PC-3 (cell line): ENCODE measurements around the gene LCE1E. TPM values are rescaled to one million over a fixed set of nuclear protein-coding genes. Genes with fewer than 3 reads are reported as not detected.

Experiments used
- ATAC-seq: fragments of 200-7000 bp; cut with Tn5 transposase; 2 replicates; pipeline ENCODE4 v1.9.1; 2020; ENCODE audit warnings: mild to moderate bottlenecking, moderate library complexity
- BruUV-seq: library from RNA; stranded (reverse); fragments of 400-500 nt; replicated peaks from 2 replicates; lab custom pipeline; 2021; lab: Mats Ljungman, UMichigan
- CTCF ChIA-PET: fragments of 300-600 bp; sonication (Branson Sonifier 250); formaldehyde crosslinking; loops from one replicate; lab custom pipeline; 2022; ENCODE audit warnings: antibody characterized with exemption; lab: Charles Lee
- POLR2A ChIA-PET: fragments of 300-600 bp; sonication (Branson Sonifier 250); formaldehyde crosslinking; loops from one replicate; lab custom pipeline; 2022; ENCODE audit warnings: antibody characterized with exemption; ENCODE audit not compliant: unreplicated experiment; lab: Charles Lee
- DNase-seq: peaks from one replicate; pipeline ENCODE4 v3.0.0-alpha.2; 2015
- H2AFZ ChIP-seq: fragments of 300-600 bp; sonication (generic); 2 replicates; pipeline ENCODE4 v1.6.0; 2016; ENCODE audit warnings: antibody characterized with exemption, low read length
- H3F3A ChIP-seq: fragments of 300-600 bp; sonication (generic); one replicate; pipeline ENCODE4 v1.6.0; 2017; ENCODE audit warnings: antibody characterized with exemption, low read length, control low read depth, mild to moderate bottlenecking; ENCODE audit not compliant: unreplicated experiment
- H3K27ac ChIP-seq: fragments of 300-600 bp; sonication (generic); 2 replicates; pipeline ENCODE4 v1.5.1; 2016; ENCODE audit warnings: mild to moderate bottlenecking, low read length
- H3K27me3 ChIP-seq: fragments of 300-600 bp; sonication (generic); 2 replicates; pipeline ENCODE4 v1.6.1; 2016; ENCODE audit warnings: low read length, mixed read lengths
- H3K36me3 ChIP-seq: fragments of 300-600 bp; sonication (generic); 2 replicates; pipeline ENCODE4 v1.6.1; 2016; ENCODE audit warnings: low read depth, mixed run types, low read length, mixed read lengths
- H3K4me1 ChIP-seq: fragments of 300-600 bp; sonication (generic); 2 replicates; pipeline ENCODE4 v1.5.1; 2016; ENCODE audit warnings: low read length; ENCODE audit not compliant: insufficient read depth
- H3K4me2 ChIP-seq: fragments of 300-600 bp; sonication (generic); 2 replicates; pipeline ENCODE4 v1.6.0; 2016; ENCODE audit warnings: low read length
- H3K4me3 ChIP-seq: fragments of 300-600 bp; sonication (generic); 2 replicates; pipeline ENCODE4 v1.5.1; 2016; ENCODE audit warnings: mild to moderate bottlenecking, low read length, mixed read lengths
- H3K79me2 ChIP-seq: fragments of 300-600 bp; sonication (generic); 2 replicates; pipeline ENCODE4 v1.6.1; 2017; ENCODE audit warnings: low read length, mixed read lengths
- H3K9ac ChIP-seq: fragments of 300-600 bp; sonication (generic); 2 replicates; pipeline ENCODE4 v1.6.0; 2016; ENCODE audit warnings: mild to moderate bottlenecking, low read length
- H3K9me2 ChIP-seq: fragments of 300-600 bp; sonication (generic); replicated peaks from 2 replicates; pipeline ENCODE4 v1.6.1; 2016; ENCODE audit warnings: mixed run types, low read length, mixed read lengths
- H3K9me3 ChIP-seq: fragments of 300-600 bp; sonication (generic); 2 replicates; pipeline ENCODE4 v1.6.1; 2016; ENCODE audit warnings: low read length, mixed read lengths
- H4K20me1 ChIP-seq: fragments of 300-600 bp; sonication (generic); 2 replicates; pipeline ENCODE4 v1.6.1; 2016; ENCODE audit warnings: low read length, mixed read lengths
- EZH2 ChIP-seq: fragments of 300-600 bp; sonication (generic); IDR thresholded peaks from one replicate; pipeline ENCODE4 v1.6.1; 2017; ENCODE audit warnings: antibody characterized with exemption, mild to moderate bottlenecking, low read length; ENCODE audit not compliant: unreplicated experiment
- EZH2phosphoT487 ChIP-seq: fragments of 300-600 bp; sonication (generic); IDR thresholded peaks from 2 replicates; pipeline ENCODE4 v1.6.1; 2018; ENCODE audit warnings: mild to moderate bottlenecking, antibody characterized with exemption, low read length, borderline replicate concordance
- intact Hi-C: fragments of 100-400 bp; cut with micrococcal nuclease; formaldehyde crosslinking; loops from 2 replicates; pipeline ENCODE4 v1.9.0; 2023
- total RNA-seq: library from RNA; depleted of rRNA; stranded (reverse); fragments of >200 nt; gene quantifications from 2 replicates; pipeline ENCODE4 v1.2.3, GENCODE V29; 2014
- TF ChIP-seq, protein P1 (sequence below): fragments of 300-600 bp; sonication (generic); conservative IDR thresholded peaks from 2 replicates; pipeline ENCODE4 v1.5.1; 2017; ENCODE audit warnings: antibody characterized with exemption, low read depth, mild to moderate bottlenecking, low read length

The LCE1E gene
- total RNA-seq, 1 experiment from 2014 or later, result not detected

DNA sequence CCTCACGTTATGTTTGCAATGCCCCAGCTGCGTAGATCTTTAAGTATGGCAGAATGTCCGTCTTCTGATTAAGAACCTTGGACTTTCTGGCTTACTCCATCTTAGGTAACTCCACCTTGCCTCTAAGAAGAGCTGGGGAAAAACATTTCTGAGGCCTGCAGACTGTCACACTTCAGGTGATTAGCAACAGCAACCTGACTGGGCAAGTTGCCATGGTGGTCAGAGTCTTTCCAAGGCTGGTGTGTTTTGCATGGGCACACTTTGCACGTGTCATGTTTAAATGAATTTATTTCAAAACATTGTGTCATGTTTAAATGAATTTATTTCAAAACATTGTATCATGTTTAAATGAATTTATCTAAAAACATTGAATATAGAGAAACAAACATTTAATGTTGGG is 27.4 kb upstream of the LCE1E start:
- Histone ChIP-seq H3K9me3 (no peaks in the 10 kb centered on the region), H3K9ac (no peak overlapping the region), H4K20me1 (no peaks in the 10 kb centered on the region), H3F3A (no peaks in the 10 kb centered on the region), H3K4me3 (no peak overlapping the region), H3K4me1 (no peaks in the 10 kb centered on the region; the same call in 1 of the 2 replicates), H3K36me3 (no peaks in the 10 kb centered on the region), H3K27ac (no peak overlapping the region), H2AFZ (no peak overlapping the region), H3K4me2 (no peak overlapping the region), H3K79me2 (no peaks in the 10 kb centered on the region), H3K9me2 (no peaks in the 10 kb centered on the region; the same call in 1 of the 2 replicates), H3K27me3 (peaks cover 8% of the 10 kb centered on the region; the same call in 1 of the 2 replicates)
- no peak for DNase-seq
- BruUV-seq, result no TSS peak
- intact Hi-C loops, result no loop called here
- POLR2A ChIA-PET, result no interaction called here
- ATAC-seq, result no peak
- CTCF ChIA-PET, result no interaction called here
- TF ChIP-seq EZH2phosphoT487 (no peak), EZH2 (no peak)
- TF ChIP-seq, protein P1, sequence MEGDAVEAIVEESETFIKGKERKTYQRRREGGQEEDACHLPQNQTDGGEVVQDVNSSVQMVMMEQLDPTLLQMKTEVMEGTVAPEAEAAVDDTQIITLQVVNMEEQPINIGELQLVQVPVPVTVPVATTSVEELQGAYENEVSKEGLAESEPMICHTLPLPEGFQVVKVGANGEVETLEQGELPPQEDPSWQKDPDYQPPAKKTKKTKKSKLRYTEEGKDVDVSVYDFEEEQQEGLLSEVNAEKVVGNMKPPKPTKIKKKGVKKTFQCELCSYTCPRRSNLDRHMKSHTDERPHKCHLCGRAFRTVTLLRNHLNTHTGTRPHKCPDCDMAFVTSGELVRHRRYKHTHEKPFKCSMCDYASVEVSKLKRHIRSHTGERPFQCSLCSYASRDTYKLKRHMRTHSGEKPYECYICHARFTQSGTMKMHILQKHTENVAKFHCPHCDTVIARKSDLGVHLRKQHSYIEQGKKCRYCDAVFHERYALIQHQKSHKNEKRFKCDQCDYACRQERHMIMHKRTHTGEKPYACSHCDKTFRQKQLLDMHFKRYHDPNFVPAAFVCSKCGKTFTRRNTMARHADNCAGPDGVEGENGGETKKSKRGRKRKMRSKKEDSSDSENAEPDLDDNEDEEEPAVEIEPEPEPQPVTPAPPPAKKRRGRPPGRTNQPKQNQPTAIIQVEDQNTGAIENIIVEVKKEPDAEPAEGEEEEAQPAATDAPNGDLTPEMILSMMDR, result no peak

DNA sequence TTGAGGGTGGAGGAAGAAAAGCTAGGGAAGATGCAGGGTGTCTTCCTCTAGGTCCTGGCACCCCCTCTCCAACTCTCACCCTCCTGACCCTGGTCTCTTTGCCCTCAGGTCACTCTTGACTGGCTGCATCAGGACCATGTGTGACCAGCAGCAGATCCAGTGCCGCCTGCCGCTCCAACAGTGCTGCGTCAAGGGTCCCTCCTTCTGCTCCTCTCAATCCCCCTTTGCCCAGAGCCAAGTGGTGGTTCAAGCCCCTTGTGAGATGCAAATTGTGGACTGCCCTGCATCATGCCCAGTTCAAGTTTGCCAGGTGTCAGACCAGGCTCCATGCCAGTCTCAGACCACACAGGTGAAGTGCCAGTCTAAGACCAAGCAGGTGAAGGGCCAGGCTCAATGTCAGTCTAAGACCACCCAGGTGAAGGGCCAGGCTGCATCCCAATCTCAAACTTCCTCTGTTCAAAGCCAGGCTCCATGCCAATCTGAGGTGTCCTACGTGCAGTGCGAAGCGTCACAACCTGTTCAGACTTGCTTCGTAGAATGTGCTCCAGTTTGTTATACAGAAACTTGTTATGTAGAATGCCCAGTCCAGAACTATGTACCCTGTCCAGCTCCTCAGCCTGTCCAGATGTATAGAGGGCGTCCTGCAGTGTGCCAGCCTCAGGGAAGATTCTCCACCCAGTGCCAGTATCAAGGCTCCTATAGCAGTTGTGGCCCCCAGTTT is 26.4 kb upstream of the LCE1E start:
- no peaks in the 10 kb centered on the region for H3K9me3 ChIP-seq
- H3K79me2 ChIP-seq, result no peaks in the 10 kb centered on the region
- H3K27me3 ChIP-seq, result peaks cover 8% of the 10 kb centered on the region; the same call in 1 of the 2 replicates
- no peak overlapping the region for H3K27ac ChIP-seq
- no peak overlapping the region for H3K4me2 ChIP-seq
- intact Hi-C loops, result no loop called here
- H3F3A ChIP-seq, result no peaks in the 10 kb centered on the region
- DNase-seq (no peak), ATAC-seq (no peak)
- H3K36me3 ChIP-seq, result no peaks in the 10 kb centered on the region
- no peaks in the 10 kb centered on the region; the same call in 1 of the 2 replicates for H3K4me1 ChIP-seq
- no peak overlapping the region for H3K9ac ChIP-seq
- no TSS peak for BruUV-seq
- no peak for TF ChIP-seq EZH2
- TF ChIP-seq EZH2phosphoT487, result no peak
- TF ChIP-seq, protein P1, result no peak
- POLR2A ChIA-PET, result no interaction called here
- H2AFZ ChIP-seq, result no peak overlapping the region
- CTCF ChIA-PET, result no interaction called here
- H3K9me2 ChIP-seq, result no peaks in the 10 kb centered on the region
- H4K20me1 ChIP-seq, result no peaks in the 10 kb centered on the region
- H3K4me3 ChIP-seq, result no peak overlapping the region

DNA sequence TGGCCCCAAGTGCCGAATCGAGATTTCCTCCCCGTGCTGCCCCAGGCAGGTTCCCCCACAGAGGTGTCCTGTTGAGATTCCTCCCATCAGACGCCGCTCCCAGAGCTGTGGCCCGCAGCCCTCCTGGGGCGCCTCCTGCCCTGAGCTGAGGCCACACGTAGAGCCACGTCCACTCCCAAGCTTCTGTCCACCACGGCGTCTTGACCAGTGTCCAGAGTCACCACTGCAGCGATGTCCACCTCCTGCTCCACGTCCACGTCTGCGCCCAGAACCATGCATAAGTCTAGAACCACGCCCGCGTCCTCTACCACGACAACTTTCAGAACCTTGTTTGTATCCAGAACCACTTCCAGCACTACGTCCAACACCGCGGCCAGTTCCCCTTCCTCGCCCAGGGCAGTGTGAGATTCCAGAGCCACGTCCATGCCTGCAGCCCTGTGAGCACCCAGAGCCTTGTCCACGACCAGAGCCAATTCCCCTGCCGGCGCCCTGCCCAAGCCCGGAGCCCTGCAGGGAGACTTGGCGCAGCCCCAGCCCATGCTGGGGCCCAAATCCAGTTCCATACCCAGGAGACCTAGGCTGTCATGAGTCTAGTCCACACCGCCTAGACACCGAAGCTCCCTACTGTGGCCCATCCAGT is 25.4 kb upstream of the LCE1E start:
- Histone ChIP-seq H3K4me2 (no peak overlapping the region), H3F3A (no peaks in the 10 kb centered on the region), H3K27ac (no peak overlapping the region), H2AFZ (no peak overlapping the region), H3K79me2 (no peaks in the 10 kb centered on the region), H3K9ac (no peak overlapping the region), H3K36me3 (no peaks in the 10 kb centered on the region), H3K4me3 (no peak overlapping the region), H3K4me1 (no peaks in the 10 kb centered on the region; the same call in 1 of the 2 replicates), H3K27me3 (peaks cover 7% of the 10 kb centered on the region; the same call in 1 of the 2 replicates), H4K20me1 (no peaks in the 10 kb centered on the region), H3K9me2 (no peaks in the 10 kb centered on the region), H3K9me3 (no peaks in the 10 kb centered on the region)
- CTCF ChIA-PET, result no interaction called here
- no TSS peak for BruUV-seq
- TF ChIP-seq, protein P1, result no peak
- TF ChIP-seq EZH2 (no peak), EZH2phosphoT487 (no peak)
- ATAC-seq, result no peak
- DNase-seq, result no peak
- POLR2A ChIA-PET, result no interaction called here
- intact Hi-C loops, result no loop called here
